Natural killer cell (primary cell): Measurements from ENCODE around the gene TMEM184A. TPM values are rescaled to one million over a fixed set of nuclear protein-coding genes. Genes with fewer than 3 reads are reported as not detected.

Experiments used
- ATAC-seq, 3 donors: fragments of 150-1000 bp in 2 of 3; fragments of 200-7000 bp in 1 of 3; cut with Tn5 transposase; 1 replicate in 1 of 3; 2 replicates in 2 of 3; pipeline ENCODE4 v1.10.0; 2021; ENCODE audit warnings: mild to moderate bottlenecking in 2 of 3, moderate library complexity in 2 of 3
- DNase-seq, 2 donors: peaks; one replicate each; pipeline versions ENCODE4 v3.0.0 to v3.0.0-alpha.2; 2013 to 2021; ENCODE audit warnings: mixed read lengths in 1 of 2
- H3K27ac ChIP-seq: one replicate; pipeline ENCODE4 v1.5.1; 2013; ENCODE audit warnings: mild to moderate bottlenecking, low read length
- H3K27me3 ChIP-seq: one replicate; pipeline ENCODE4 v1.6.1; 2013; ENCODE audit warnings: low read length; ENCODE audit not compliant: control insufficient read depth, insufficient read depth
- H3K36me3 ChIP-seq: one replicate; pipeline ENCODE4 v1.6.1; 2013; ENCODE audit warnings: low read length; ENCODE audit not compliant: control insufficient read depth, insufficient read depth
- H3K4me1 ChIP-seq: one replicate; pipeline ENCODE4 v1.6.1; 2013; ENCODE audit warnings: low read length; ENCODE audit not compliant: control insufficient read depth, insufficient read depth
- H3K4me3 ChIP-seq: one replicate; pipeline ENCODE4 v1.5.1; 2013; ENCODE audit warnings: low read length
- H3K9me3 ChIP-seq: one replicate; pipeline ENCODE4 v1.6.1; 2013; ENCODE audit warnings: low read length; ENCODE audit not compliant: control insufficient read depth, insufficient read depth
- H3K27ac Mint-ChIP-seq, 2 donors: one replicate each; pipeline ENCODE4 v1.8.0; 2022; ENCODE audit warnings: mild to moderate bottlenecking in 2 of 2, mixed read lengths in 2 of 2, moderate library complexity in 1 of 2
- H3K27me3 Mint-ChIP-seq, 2 donors: one replicate each; pipeline ENCODE4 v1.8.0; 2022; ENCODE audit warnings: low read depth in 2 of 2, mixed read lengths in 2 of 2
- H3K36me3 Mint-ChIP-seq: one replicate; pipeline ENCODE4 v1.8.0; 2022; ENCODE audit warnings: mixed read lengths
- H3K4me1 Mint-ChIP-seq, 2 donors: one replicate each; pipeline ENCODE4 v1.8.0; 2022; ENCODE audit warnings: mixed read lengths in 2 of 2
- H3K4me3 Mint-ChIP-seq: one replicate; pipeline ENCODE4 v1.8.0; 2022; ENCODE audit warnings: mild to moderate bottlenecking, moderate library complexity, mixed read lengths
- H3K9me3 Mint-ChIP-seq, 2 donors: one replicate each; pipeline ENCODE4 v1.8.0; 2022; ENCODE audit warnings: mixed read lengths in 2 of 2
- CTCF ChIP-seq: fragments of 200-600 bp; IDR thresholded peaks from one replicate; pipeline ENCODE4 v1.8.0; 2022; ENCODE audit warnings: antibody characterized with exemption
- WGBS: methylation state at CpG from one replicate; pipeline ENCODE4 v1.1.7; 2013; ENCODE audit warnings: missing lambda C conversion rate; ENCODE audit not compliant: insufficient coverage; 5-methylcytosine and 5-hydroxymethylcytosine counted together
- intact Hi-C: fragments of 100-400 bp; cut with micrococcal nuclease; formaldehyde crosslinking; loops from one replicate; pipeline ENCODE4 v1.14.2; 2022
- total RNA-seq, 4 donors: library from RNA; stranded (reverse); fragments of 120-200 nt in 1 of 4; gene quantifications; one replicate each; pipeline versions ENCODE4 v1.2.3 to v1.2.4, GENCODE V29; 2013 to 2022

TMEM184A gene
- total RNA-seq, 3 donors from 2014 or later (not counting 1 experiment from before 2014, with no cell fraction given) = 0.14 TPM; not detected in 2

GRCh38 chr7:1532456-1533254 lies 23.4 kb downstream of the TMEM184A start:
- peak; percentile 52 to 61 (median 53) for ATAC-seq
- H3K27me3 Mint-ChIP-seq = no peaks in the 10 kb centered on the region

GRCh38 chr7:1531979-1532455 lies 24.0 kb downstream of the TMEM184A start:
- intact Hi-C loops = loop anchor here (1.0 to 5.0 kb wide), 2 partner anchors 37 to 610 kb away; no protein-coding TSS in a partner anchor
- Histone ChIP-seq H3K27ac (peak overlapping the region; percentile 89), H3K27me3 (no peaks in the 10 kb centered on the region), H3K4me1 (peaks cover 43% of the 10 kb centered on the region), H3K36me3 (peaks cover 3% of the 10 kb centered on the region), H3K9me3 (no peaks in the 10 kb centered on the region), H3K4me3 (peak overlapping the region; percentile 55)
- peaks cover 19 to 27% of the 10 kb centered on the region in 2 donors for H3K4me1 Mint-ChIP-seq
- H3K36me3 Mint-ChIP-seq = no peaks in the 10 kb centered on the region
- no peaks in the 10 kb centered on the region for H3K27me3 Mint-ChIP-seq
- WGBS = 22% methylated on average over 9 of the region's 10 CpGs
- DNase-seq = peak in 1 of 2 donors; percentile 53
- TF ChIP-seq CTCF = no peak
- no peak for ATAC-seq
- H3K4me3 Mint-ChIP-seq = peak overlapping the region; percentile 93
- peak overlapping the region; percentile 94 to 96 for H3K27ac Mint-ChIP-seq
- no peaks in the 10 kb centered on the region for H3K9me3 Mint-ChIP-seq

More at GRCh38 chr7:1532456-1533254, 23.4 kb downstream of the TMEM184A start:
- H3K4me1 ChIP-seq = peaks cover 43% of the 10 kb centered on the region
- H3K27ac ChIP-seq = peak overlapping the region; percentile 89
- peak overlapping the region; percentile 94 to 96 for H3K27ac Mint-ChIP-seq
- peaks cover 19 to 27% of the 10 kb centered on the region in 2 donors for H3K4me1 Mint-ChIP-seq
- DNase-seq = peak; percentile 60 to 76
- H3K9me3 ChIP-seq = no peaks in the 10 kb centered on the region
- H3K4me3 Mint-ChIP-seq = peak overlapping the region; percentile 93
- TF ChIP-seq CTCF = no peak
- intact Hi-C loops = loop anchor here (1.0 to 5.0 kb wide), 2 partner anchors 37 to 610 kb away; no protein-coding TSS in a partner anchor
- 4% methylated on average over 36 of the region's 36 CpGs for WGBS
- H3K36me3 ChIP-seq = peaks cover 3% of the 10 kb centered on the region
- no peaks in the 10 kb centered on the region for H3K36me3 Mint-ChIP-seq
- H3K9me3 Mint-ChIP-seq = no peaks in the 10 kb centered on the region
- H3K27me3 ChIP-seq = no peaks in the 10 kb centered on the region
- H3K4me3 ChIP-seq = peak overlapping the region; percentile 55

- peak overlapping the region; percentile 94 to 96 for H3K27ac Mint-ChIP-seq
- DNase-seq (peak; percentile 58 to 70), ATAC-seq (peak; percentile 36 to 55 (median 44))
- no peaks in the 10 kb centered on the region for H3K27me3 ChIP-seq
- no peaks in the 10 kb centered on the region for H3K36me3 Mint-ChIP-seq
- H3K4me3 Mint-ChIP-seq = peak overlapping the region; percentile 93
- H3K9me3 ChIP-seq = no peaks in the 10 kb centered on the region
- H3K36me3 ChIP-seq = peaks cover 2% of the 10 kb centered on the region
- peak overlapping the region; percentile 89 for H3K27ac ChIP-seq
- H3K4me1 ChIP-seq = peaks cover 43% of the 10 kb centered on the region
- H3K4me3 ChIP-seq = peak overlapping the region; percentile 55
- H3K4me1 Mint-ChIP-seq = peaks cover 19 to 27% of the 10 kb centered on the region in 2 donors
- TF ChIP-seq CTCF = no peak
- intact Hi-C loops = loop anchor here (5.0 kb wide), 1 partner anchor 609 kb away; no protein-coding TSS in a partner anchor
- WGBS = under 1% methylated on average over 55 of the region's 55 CpGs
- no peaks in the 10 kb centered on the region for H3K9me3 Mint-ChIP-seq
- H3K27me3 Mint-ChIP-seq = peaks cover 0 to 6% of the 10 kb centered on the region in 2 donors
Observed at GRCh38 chr7:1531263-1531978, 24.6 kb downstream of the TMEM184A start.
